Activated CD8-positive, alpha-beta T cell treated with anti-CD3 and anti-CD28 coated beads for 36 hours (primary cell): ENCODE results near the gene MFAP3L. TPM values are rescaled to one million over a fixed set of nuclear protein-coding genes. Genes with fewer than 3 reads are reported as not detected.

ENCODE experiments used
- ATAC-seq: fragments of 200-7000 bp; cut with Tn5 transposase; one replicate; pipeline ENCODE4 v1.10.0; 2021; ENCODE audit warnings: mild to moderate bottlenecking, moderate library complexity
- CTCF ChIA-PET: fragments of 350-600 bp; sonication (Branson Sonifier 250); formaldehyde crosslinking; loops from one replicate; lab custom pipeline; 2021; ENCODE audit warnings: antibody characterized with exemption; lab: Charles Lee
- POLR2A ChIA-PET: fragments of 350-600 bp; sonication (Branson Sonifier 250); formaldehyde crosslinking; loops from one replicate; lab custom pipeline; 2021; ENCODE audit warnings: antibody characterized with exemption; lab: Charles Lee
- DNase-seq: peaks from one replicate; pipeline ENCODE4 v3.0.0-alpha.2; 2020
- H3K27ac Mint-ChIP-seq: one replicate; pipeline ENCODE4 v1.8.0; 2021; ENCODE audit warnings: mild to moderate bottlenecking, mixed read lengths
- H3K27me3 Mint-ChIP-seq: one replicate; pipeline ENCODE4 v1.8.0; 2021; ENCODE audit warnings: mixed read lengths
- H3K36me3 Mint-ChIP-seq: one replicate; pipeline ENCODE4 v1.8.0; 2021; ENCODE audit warnings: low read depth, mixed read lengths
- H3K4me1 Mint-ChIP-seq: one replicate; pipeline ENCODE4 v1.8.0; 2021; ENCODE audit warnings: low read depth, mixed read lengths
- H3K4me3 Mint-ChIP-seq: one replicate; pipeline ENCODE4 v1.8.0; 2021; ENCODE audit warnings: mild to moderate bottlenecking, moderate library complexity, mixed read lengths
- H3K9me3 Mint-ChIP-seq: one replicate; pipeline ENCODE4 v1.8.0; 2021; ENCODE audit warnings: mixed read lengths
- intact Hi-C: fragments of 100-400 bp; cut with micrococcal nuclease; formaldehyde crosslinking; loops from one replicate; pipeline ENCODE4 v1.10.0; 2022
- total RNA-seq, 2 experiments: library from RNA; stranded (reverse); gene quantifications; one replicate each; pipeline ENCODE4 v1.2.3, GENCODE V29; 2021
- TF ChIP-seq, protein P1 (sequence below): fragments of 200-600 bp; IDR thresholded peaks from one replicate; pipeline ENCODE4 v1.8.0; 2022; ENCODE audit warnings: antibody characterized with exemption, mild to moderate bottlenecking

MFAP3L gene
- total RNA-seq, 2 experiments from 2014 or later, result 0.68 to 0.85 TPM

DNA sequence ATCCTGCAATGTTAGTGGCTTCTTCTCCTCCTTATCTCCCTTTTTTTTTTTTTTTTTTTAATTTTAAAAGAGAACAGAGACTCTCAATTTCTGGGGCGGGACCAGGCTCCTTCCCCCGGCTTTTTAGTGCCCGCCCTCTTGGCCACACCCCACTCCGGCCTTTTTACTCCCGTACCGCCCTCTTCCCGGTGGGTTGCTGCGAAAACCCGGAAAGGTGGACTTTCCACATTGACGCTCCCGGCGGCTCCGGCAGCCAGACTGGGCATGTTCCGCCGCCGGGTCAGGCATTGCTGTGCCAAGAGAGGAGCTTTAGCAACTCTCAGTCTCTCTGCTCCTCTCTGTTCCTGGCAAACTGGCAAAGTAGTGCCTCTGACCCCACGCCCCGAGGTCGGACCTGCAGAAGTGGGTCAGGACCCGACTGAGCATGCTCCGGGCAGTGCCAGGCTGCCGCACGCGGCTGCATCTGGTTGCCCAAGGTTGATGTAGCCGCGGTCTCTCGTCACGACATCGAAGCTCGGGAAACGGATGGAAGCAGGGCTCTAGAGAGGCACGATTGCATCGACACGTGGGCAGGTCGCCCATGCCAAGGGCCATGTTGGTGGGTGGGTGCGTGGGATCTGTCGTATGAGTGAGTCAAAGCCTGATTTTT, 1.1 kb upstream of the MFAP3L start:
- peaks cover 4% of the 10 kb centered on the region for H3K9me3 Mint-ChIP-seq
- peaks cover 3% of the 10 kb centered on the region for H3K4me1 Mint-ChIP-seq
- DNase-seq (peak; percentile 94), ATAC-seq (peak; percentile 85)
- peaks cover 2% of the 10 kb centered on the region for H3K36me3 Mint-ChIP-seq
- intact Hi-C loops, result loop anchor here (10.0 kb wide), 1 partner anchor 413 kb away; the partner anchor contains the start of gene NEK1
- ChIA-PET CTCF (no interaction called here), POLR2A (interaction anchor here (1.1 kb wide), 2 partner anchors 12 to 415 kb away, joined by 3 read pairs; partner anchors contain the start of gene NEK1)
- peaks cover 19% of the 10 kb centered on the region for H3K27me3 Mint-ChIP-seq
- TF ChIP-seq, protein P1, sequence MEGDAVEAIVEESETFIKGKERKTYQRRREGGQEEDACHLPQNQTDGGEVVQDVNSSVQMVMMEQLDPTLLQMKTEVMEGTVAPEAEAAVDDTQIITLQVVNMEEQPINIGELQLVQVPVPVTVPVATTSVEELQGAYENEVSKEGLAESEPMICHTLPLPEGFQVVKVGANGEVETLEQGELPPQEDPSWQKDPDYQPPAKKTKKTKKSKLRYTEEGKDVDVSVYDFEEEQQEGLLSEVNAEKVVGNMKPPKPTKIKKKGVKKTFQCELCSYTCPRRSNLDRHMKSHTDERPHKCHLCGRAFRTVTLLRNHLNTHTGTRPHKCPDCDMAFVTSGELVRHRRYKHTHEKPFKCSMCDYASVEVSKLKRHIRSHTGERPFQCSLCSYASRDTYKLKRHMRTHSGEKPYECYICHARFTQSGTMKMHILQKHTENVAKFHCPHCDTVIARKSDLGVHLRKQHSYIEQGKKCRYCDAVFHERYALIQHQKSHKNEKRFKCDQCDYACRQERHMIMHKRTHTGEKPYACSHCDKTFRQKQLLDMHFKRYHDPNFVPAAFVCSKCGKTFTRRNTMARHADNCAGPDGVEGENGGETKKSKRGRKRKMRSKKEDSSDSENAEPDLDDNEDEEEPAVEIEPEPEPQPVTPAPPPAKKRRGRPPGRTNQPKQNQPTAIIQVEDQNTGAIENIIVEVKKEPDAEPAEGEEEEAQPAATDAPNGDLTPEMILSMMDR, result no peak
- H3K4me3 Mint-ChIP-seq, result peak overlapping the region; percentile 81
- peak overlapping the region; percentile 76 for H3K27ac Mint-ChIP-seq

DNA sequence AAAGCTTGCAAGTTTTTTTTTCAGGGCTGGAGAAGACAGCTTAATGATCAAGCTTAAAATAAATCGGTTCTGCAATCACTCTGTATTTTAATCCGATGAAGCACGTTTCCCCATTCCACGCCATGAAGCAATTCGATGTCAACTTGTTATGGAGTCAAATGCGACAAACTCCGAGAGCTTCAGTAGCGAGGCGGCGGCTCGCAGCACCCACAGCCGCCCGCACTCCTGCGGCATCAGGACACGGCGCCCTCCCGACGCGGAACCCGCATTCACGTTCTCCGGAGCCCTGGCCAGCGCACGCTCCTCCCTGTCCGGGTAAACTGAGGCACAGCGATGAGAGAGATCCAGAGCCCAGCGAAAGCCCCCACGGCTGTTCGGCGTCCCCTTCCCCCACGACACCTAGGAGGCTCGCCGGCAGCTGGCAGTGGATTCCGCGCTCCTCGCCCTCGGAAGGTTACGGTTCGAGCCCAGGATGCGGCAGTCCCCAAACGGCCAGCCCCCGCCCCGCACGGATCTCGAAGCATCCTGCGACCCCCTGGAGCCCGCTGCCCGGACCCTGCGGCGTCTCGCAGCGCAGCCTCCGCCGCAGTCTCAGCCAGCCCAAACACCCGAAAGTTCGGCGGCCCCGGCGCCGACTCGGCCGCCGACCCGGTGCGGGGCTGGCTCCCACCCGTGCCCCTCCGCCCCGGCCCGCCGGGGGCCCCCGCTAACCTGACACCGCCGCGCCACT, 507 bp downstream of the MFAP3L start:
- no peak for ATAC-seq
- peaks cover 4% of the 10 kb centered on the region for H3K9me3 Mint-ChIP-seq
- H3K4me3 Mint-ChIP-seq, result peak overlapping the region; percentile 64
- no peak overlapping the region for H3K27ac Mint-ChIP-seq
- peaks cover 18% of the 10 kb centered on the region for H3K27me3 Mint-ChIP-seq
- POLR2A ChIA-PET, result no interaction called here
- peaks cover 2% of the 10 kb centered on the region for H3K36me3 Mint-ChIP-seq
- intact Hi-C loops, result loop anchor here (10.0 kb wide), 1 partner anchor 411 kb away; the partner anchor contains the start of gene NEK1
- peak; percentile 24 for DNase-seq
- CTCF ChIA-PET, result interaction anchor here (0.8 to 1.5 kb wide), 5 partner anchors 13 to 414 kb away, joined by 3 read pairs; partner anchors contain the start of gene NEK1
- peaks cover 3% of the 10 kb centered on the region for H3K4me1 Mint-ChIP-seq
- TF ChIP-seq, protein P1, result no peak

DNA sequence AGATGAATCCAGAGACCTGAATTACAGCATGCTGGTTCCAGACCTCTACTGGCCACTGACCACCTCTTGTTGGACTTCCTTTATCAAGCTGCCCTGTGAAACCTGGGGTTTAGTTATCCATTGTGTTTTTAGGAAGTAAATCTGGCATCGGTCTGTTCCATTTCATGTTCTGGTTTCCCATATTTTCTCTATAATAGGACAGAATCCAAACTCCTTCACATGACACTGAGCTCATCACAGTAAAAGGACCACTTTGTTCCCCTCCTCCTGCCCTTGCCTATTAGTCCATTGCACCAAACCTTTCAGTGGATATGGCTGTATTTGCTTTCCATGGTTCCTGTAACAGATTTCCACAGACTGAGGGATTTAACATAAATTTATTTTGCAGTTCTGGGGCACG, 4.0 kb downstream of the MFAP3L start:
- CTCF ChIA-PET, result interaction anchor here (0.9 to 1.1 kb wide), 2 partner anchors 21 to 212 kb away, joined by 3 to 4 read pairs; no protein-coding TSS in a partner anchor
- intact Hi-C loops, result loop anchor here (10.0 kb wide), 1 partner anchor 407 kb away; the partner anchor contains the start of gene NEK1
- no peak overlapping the region for H3K4me3 Mint-ChIP-seq
- DNase-seq (no peak), ATAC-seq (no peak)
- H3K4me1 Mint-ChIP-seq, result no peaks in the 10 kb centered on the region
- TF ChIP-seq, protein P1, result no peak
- H3K27ac Mint-ChIP-seq, result no peak overlapping the region
- POLR2A ChIA-PET, result no interaction called here
- no peaks in the 10 kb centered on the region for H3K9me3 Mint-ChIP-seq
- H3K36me3 Mint-ChIP-seq, result no peaks in the 10 kb centered on the region
- peaks cover 6% of the 10 kb centered on the region for H3K27me3 Mint-ChIP-seq

DNA sequence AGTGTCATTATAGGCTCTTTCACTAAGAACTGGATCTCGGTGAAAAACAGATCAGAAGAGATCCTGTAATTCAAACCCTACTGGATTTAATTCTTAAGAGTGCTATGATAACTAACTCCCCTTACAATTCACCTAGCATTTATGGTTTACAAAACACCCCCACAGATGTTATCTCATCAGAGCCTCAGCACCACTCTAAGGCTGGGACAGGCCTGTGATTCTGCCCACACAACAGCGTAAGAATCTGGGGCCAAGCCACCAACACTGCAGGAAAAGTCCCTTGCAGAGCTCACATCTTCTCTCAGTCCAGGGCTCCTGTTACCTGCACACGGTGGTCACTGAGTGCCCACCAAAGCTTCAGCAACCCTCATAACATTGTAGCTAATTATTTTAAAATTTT, 8.9 kb downstream of the MFAP3L start:
- Mint-ChIP-seq H3K4me1 (no peaks in the 10 kb centered on the region), H3K9me3 (no peaks in the 10 kb centered on the region), H3K27ac (no peak overlapping the region), H3K36me3 (no peaks in the 10 kb centered on the region), H3K4me3 (no peak overlapping the region), H3K27me3 (no peaks in the 10 kb centered on the region)
- CTCF ChIA-PET, result no interaction called here
- POLR2A ChIA-PET, result no interaction called here
- TF ChIP-seq, protein P1, result no peak
- intact Hi-C loops, result no loop called here
- ATAC-seq (no peak), DNase-seq (no peak)
